HepG2 (cell line): ENCODE results near the gene SPON1. TPM values are rescaled to one million over a fixed set of nuclear protein-coding genes. Genes with fewer than 3 reads are reported as not detected.
"Not testable (repeated sequence)": the region's sequence is repeated elsewhere in the genome, so short reads cannot be mapped to it uniquely, and the experiment has no call there.

Experiments
- ATAC-seq: fragments of 200-7000 bp; cut with Tn5 transposase; 3 replicates; pipeline ENCODE4 v1.9.1; 2020; ENCODE audit warnings: mild to moderate bottlenecking, moderate library complexity
- BruUV-seq: library from RNA; stranded (reverse); fragments of 400-500 nt; replicated peaks from 2 replicates; lab custom pipeline; 2021; lab: Mats Ljungman, UMichigan
- CTCF ChIA-PET: fragments of 300-600 bp; formaldehyde crosslinking; extraction: SDS; loops from one replicate; lab custom pipeline; 2021; ENCODE audit warnings: low total read pairs, inconsistent platforms, low intra/inter-chr PET ratio; lab: Yijun Ruan, JAX
- POLR2A ChIA-PET: fragments of 350-600 bp; sonication (Branson Sonifier 250); formaldehyde crosslinking; loops from one replicate; lab custom pipeline; 2020; ENCODE audit warnings: antibody characterized with exemption, inconsistent platforms; lab: Yijun Ruan, JAX
- DNase-seq: peaks from one replicate; pipeline ENCODE4 v3.0.0-alpha.2; 2015; ENCODE audit warnings: low spot score
- FAIRE-seq: peaks from 3 replicates; lab custom pipeline; 2011; peaks lifted over from hg19 to GRCh38; lab: Jason Lieb, UNC
- H2AFZ ChIP-seq: one replicate; pipeline ENCODE4 v1.6.1; 2011; ENCODE audit warnings: low read length, inconsistent platforms
- H3K27ac ChIP-seq: fragments of 300-600 bp; 3 replicates; pipeline ENCODE4 v1.8.0; 2011; ENCODE audit warnings: mixed run types, mild to moderate bottlenecking, mixed read lengths, low read length, inconsistent platforms; ENCODE audit not compliant: insufficient read depth; ENCODE audit errors: extremely low read length
- H3K27me3 ChIP-seq, 2 experiments: fragments of 200-600 bp in 1 of 2; 2 replicates in 1 of 2; 3 replicates in 1 of 2; pipeline versions ENCODE4 v1.6.0 to v1.8.0; 2011; ENCODE audit warnings: low read length in 2 of 2, mild to moderate bottlenecking in 2 of 2, moderate library complexity in 2 of 2, inconsistent platforms in 1 of 2; ENCODE audit not compliant: insufficient read depth in 2 of 2, control insufficient read depth in 1 of 2
- H3K36me3 ChIP-seq, 2 experiments: fragments of 200-600 bp in 1 of 2; replicated peaks in 1 of 2; 2 replicates in 1 of 2; 3 replicates in 1 of 2; pipeline versions ENCODE4 v1.5.1 to v1.8.0; 2011; ENCODE audit warnings: low read length in 2 of 2, inconsistent platforms in 1 of 2; ENCODE audit not compliant: insufficient read depth in 2 of 2, control insufficient read depth in 1 of 2
- H3K4me1 ChIP-seq: 2 replicates; pipeline ENCODE4 v1.5.1; 2012; ENCODE audit warnings: low read length, inconsistent platforms; ENCODE audit not compliant: insufficient read depth
- H3K4me2 ChIP-seq: 2 replicates; pipeline ENCODE4 v1.6.0; 2011; ENCODE audit warnings: low read depth, low read length, inconsistent platforms
- H3K4me3 ChIP-seq, 3 experiments: fragments of 200-600 bp in 1 of 3; sonication (generic), shearing (Covaris generic) in 1 of 3; replicated peaks in 1 of 3; 2 replicates each; pipeline ENCODE4 v1.5.1; 2011 to 2016; ENCODE audit warnings: low read length in 3 of 3, inconsistent platforms in 2 of 3, low read depth in 2 of 3, mild to moderate bottlenecking in 2 of 3, control low read depth in 1 of 3, mixed read lengths in 1 of 3; ENCODE audit not compliant: insufficient read depth in 1 of 3
- H3K79me2 ChIP-seq: one replicate; pipeline ENCODE4 v1.6.1; 2011; ENCODE audit warnings: low read length, inconsistent platforms; ENCODE audit not compliant: insufficient read depth
- H3K9ac ChIP-seq: 2 replicates; pipeline ENCODE4 v1.6.0; 2011; ENCODE audit warnings: mild to moderate bottlenecking, low read depth, low read length, inconsistent platforms; ENCODE audit not compliant: insufficient read depth
- H3K9me3 ChIP-seq: 2 replicates; pipeline ENCODE4 v1.5.1; 2012; ENCODE audit warnings: mild to moderate bottlenecking, low read length
- H4K20me1 ChIP-seq: 2 replicates; pipeline ENCODE4 v1.6.0; 2011; ENCODE audit warnings: inconsistent platforms, mild to moderate bottlenecking, low read length, moderate library complexity; ENCODE audit not compliant: insufficient read depth
- EEA1 ChIP-seq: sonication (generic); formaldehyde crosslinking; IDR thresholded peaks from 2 replicates; pipeline ENCODE4 v1.5.1; 2020; ENCODE audit warnings: mild to moderate bottlenecking, missing genetic modification reagents, borderline replicate concordance
- GTF2F1 ChIP-seq: fragments of 150-350 bp; IDR thresholded peaks from 2 replicates; pipeline ENCODE4 v1.6.1; 2014; ENCODE audit warnings: low read length
- LCORL ChIP-seq, 2 experiments: fragments of 450-650 bp in 1 of 2; sonication (generic) in 1 of 2; formaldehyde crosslinking in 1 of 2; IDR thresholded peaks; 2 replicates each; pipeline versions ENCODE4 v1.5.0 to v1.6.1; 2017 to 2020; ENCODE audit warnings: antibody characterized with exemption in 1 of 2, missing genetic modification reagents in 1 of 2
- MEF2D ChIP-seq: sonication (generic); formaldehyde crosslinking; IDR thresholded peaks from 2 replicates; pipeline ENCODE4 v1.5.1; 2020; ENCODE audit warnings: mild to moderate bottlenecking, missing genetic modification reagents
- NFYB ChIP-seq: sonication (generic); formaldehyde crosslinking; IDR thresholded peaks from 2 replicates; pipeline ENCODE4 v1.4.0; 2020; ENCODE audit warnings: missing genetic modification reagents
- PHF21A ChIP-seq: sonication (generic); formaldehyde crosslinking; IDR thresholded peaks from 2 replicates; pipeline ENCODE4 v1.5.0; 2020; ENCODE audit warnings: mild to moderate bottlenecking, missing genetic modification reagents
- RFX5 ChIP-seq: IDR thresholded peaks from 2 replicates; pipeline ENCODE4 v1.6.1; 2011; ENCODE audit warnings: low read depth, low read length, improper control_type of control experiment
- SRF ChIP-seq: IDR thresholded peaks from 2 replicates; pipeline ENCODE4 v1.6.1; 2011; ENCODE audit warnings: mild to moderate bottlenecking, low read depth, low read length, moderate library complexity
- ZNF121 ChIP-seq: sonication (generic); formaldehyde crosslinking; IDR thresholded peaks from 2 replicates; pipeline ENCODE4 v1.5.0; 2020; ENCODE audit warnings: mild to moderate bottlenecking, missing genetic modification reagents
- ZNF282 ChIP-seq: fragments of 450-650 bp; IDR thresholded peaks from 2 replicates; pipeline ENCODE4 v1.6.1; 2018; ENCODE audit not compliant: partially characterized antibody
- ZNF383 ChIP-seq: sonication (generic); formaldehyde crosslinking; IDR thresholded peaks from 2 replicates; pipeline ENCODE4 v1.4.0; 2020; ENCODE audit warnings: missing genetic modification reagents, mild to moderate bottlenecking, borderline replicate concordance
- ZNF446 ChIP-seq: sonication (generic); formaldehyde crosslinking; IDR thresholded peaks from 2 replicates; pipeline ENCODE4 v1.5.0; 2020; ENCODE audit warnings: mild to moderate bottlenecking, missing genetic modification reagents
- ZNF570 ChIP-seq: sonication (generic); formaldehyde crosslinking; IDR thresholded peaks from 2 replicates; pipeline ENCODE4 v1.4.0; 2020; ENCODE audit warnings: mild to moderate bottlenecking, missing genetic modification reagents, borderline replicate concordance
- ZSCAN12 ChIP-seq: sonication (generic); formaldehyde crosslinking; IDR thresholded peaks from 2 replicates; pipeline ENCODE4 v1.9.0; 2021; ENCODE audit warnings: mild to moderate bottlenecking, missing genetic modification reagents
- WGBS: methylation state at CpG from one replicate; pipeline ENCODE4 v1.1.6; 2017; ENCODE audit warnings: low lambda C conversion rate; 5-methylcytosine and 5-hydroxymethylcytosine counted together
- in situ Hi-C: cut with HindIII; loops from 2 replicates; pipeline ENCODE4 v1.10.0; 2017; ENCODE audit warnings: low pct_unique_long_range_greater_than_20kb; ENCODE audit not compliant: extremely low pct_ligation_motif_present
- intact Hi-C: fragments of 100-400 bp; cut with micrococcal nuclease; formaldehyde crosslinking; loops from one replicate; pipeline ENCODE4 v1.10.0; 2022; ENCODE audit not compliant: unreplicated experiment
- polyA plus RNA-seq, 8 experiments: library from polyadenylated mRNA; depleted of rRNA in 3 of 8; stranded (reverse) in 7 of 8; unstranded in 1 of 8; fragments of >200 nt; fragmentation: Illumina TruSeq in 4 of 8; extraction: Trizol in 4 of 8; gene quantifications; 2 replicates each; pipeline versions ENCODE4 v1.2.1 to v1.2.3, GENCODE V29; 2011 to 2016; ENCODE audit warnings: low read depth in 4 of 8, missing spikeins in 1 of 8, mixed read lengths in 1 of 8; ENCODE audit not compliant: insufficient read depth in 1 of 8
- total RNA-seq, 5 experiments: library from RNA; depleted of rRNA; stranded (reverse); fragments of >200 nt; fragmentation: Illumina TruSeq; extraction: Trizol; gene quantifications; 2 replicates each; pipeline ENCODE4 v1.2.3, GENCODE V29; 2016; ENCODE audit warnings: low read depth in 1 of 5
- TF ChIP-seq, protein P1 (sequence below): sonication (generic); formaldehyde crosslinking; IDR thresholded peaks from 2 replicates; pipeline ENCODE4 v1.8.1; 2023; ENCODE audit warnings: missing genetic modification reagents, inconsistent platforms, borderline replicate concordance

SPON1 gene
- total and polyA plus RNA-seq, 2 of the 13 experiments (the other 11 are each of a cell fraction or from before 2014, with no cell fraction given): not detected

DNA sequence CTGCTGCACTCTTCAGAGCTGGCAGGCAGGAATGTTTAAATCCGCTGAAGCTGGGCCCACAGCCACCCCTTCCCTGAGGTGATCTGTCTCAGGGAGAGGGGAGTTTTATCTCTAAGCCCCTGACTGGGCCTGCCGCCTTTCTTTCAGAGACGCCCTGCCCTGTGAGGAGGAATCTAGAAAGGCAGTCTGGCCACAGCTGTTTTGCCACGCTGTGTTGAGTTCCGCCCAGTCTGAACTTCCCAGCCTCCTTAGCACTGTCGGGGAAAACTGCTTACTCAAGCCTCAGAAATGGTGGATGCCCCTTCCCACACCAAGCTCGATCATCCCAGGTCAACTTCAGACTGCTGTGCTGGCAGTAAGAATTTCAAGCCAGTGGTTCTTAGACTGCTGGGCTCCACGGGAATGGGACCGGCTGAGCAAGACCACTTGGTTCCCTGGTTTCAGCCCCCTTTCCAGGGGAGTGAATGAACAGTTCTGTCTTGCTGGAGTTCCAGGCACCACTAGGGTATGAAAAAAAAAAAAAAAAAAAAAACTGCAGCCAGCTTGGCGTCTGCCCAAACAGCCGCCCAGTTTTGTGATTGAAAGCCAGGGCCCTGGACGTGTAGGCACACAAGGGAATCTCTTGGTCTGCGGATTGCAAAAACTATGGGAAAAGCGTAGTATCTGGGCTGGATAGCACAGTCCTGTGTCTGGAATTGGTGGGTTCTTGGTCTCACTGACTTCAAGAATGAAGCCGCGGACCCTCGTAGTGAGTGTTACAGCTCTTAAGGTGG lies 127.4 kb downstream of the SPON1 start:
- CTCF ChIA-PET: no interaction called here

DNA sequence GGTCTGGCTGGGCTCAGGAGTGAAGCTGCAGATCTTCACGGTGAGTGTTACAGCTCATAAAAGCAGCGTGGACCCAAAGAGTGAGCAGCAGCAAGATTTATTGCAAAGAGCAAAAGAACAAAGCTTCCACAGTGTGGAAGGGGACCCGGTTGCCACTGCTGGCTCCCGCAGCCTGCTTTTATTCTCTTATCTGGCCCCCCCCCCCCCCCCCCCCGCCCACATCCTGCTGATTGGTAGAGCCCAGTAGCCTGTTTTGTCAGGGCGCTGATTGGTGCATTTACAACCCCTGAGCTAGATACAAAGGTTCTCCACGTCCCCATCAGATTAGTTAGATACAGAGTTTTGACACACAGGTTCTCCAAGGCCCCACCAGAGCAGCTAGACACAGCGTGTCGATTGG lies 128.1 kb downstream of the SPON1 start:
- H3K4me1 ChIP-seq, H3K36me3 ChIP-seq, intact Hi-C loops, H3K9me3 ChIP-seq, H3K79me2 ChIP-seq, FAIRE-seq, POLR2A ChIA-PET, H2AFZ ChIP-seq, CTCF ChIA-PET, H3K27ac ChIP-seq, H3K4me3 ChIP-seq, H3K9ac ChIP-seq, H4K20me1 ChIP-seq, BruUV-seq, ATAC-seq, H3K4me2 ChIP-seq, in situ Hi-C loops, DNase-seq: not testable (repeated sequence)
- peaks cover 2 to 12% of the 10 kb centered on the region in 2 experiments; a peak in 3 of 5 replicates for H3K27me3 ChIP-seq
- WGBS: 0% methylated on average over 2 of the region's 9 CpGs

More for the DNA sequence above, 127.4 kb downstream of the SPON1 start:
- intact Hi-C loops: no loop called here
- 1% methylated on average over 7 of the region's 17 CpGs for WGBS
- H3K4me3 ChIP-seq: no peak overlapping the region
- POLR2A ChIA-PET: no interaction called here
- H3K79me2 ChIP-seq: no peaks in the 10 kb centered on the region
- H3K4me2 ChIP-seq: no peak overlapping the region
- no peak for TF ChIP-seq GTF2F1
- no peak for TF ChIP-seq PHF21A (CRISPR knock-in tag)
- TF ChIP-seq ZNF282: no peak
- TF ChIP-seq EEA1: no peak
- TF ChIP-seq LCORL (IDR thresholded peaks at IDR 0.05): no peak
- TF ChIP-seq LCORL (CRISPR knock-in tag; IDR thresholded peaks at IDR 0.05): no peak
- TF ChIP-seq ZNF383 (CRISPR knock-in tag): no peak
- TF ChIP-seq RFX5: no peak
- no peak for TF ChIP-seq ZNF446 (CRISPR knock-in tag)
- TF ChIP-seq ZNF121: no peak
- TF ChIP-seq ZSCAN12 (CRISPR knock-in tag): no peak
- no peak for TF ChIP-seq NFYB
- no peak for TF ChIP-seq SRF
- TF ChIP-seq, protein P1, sequence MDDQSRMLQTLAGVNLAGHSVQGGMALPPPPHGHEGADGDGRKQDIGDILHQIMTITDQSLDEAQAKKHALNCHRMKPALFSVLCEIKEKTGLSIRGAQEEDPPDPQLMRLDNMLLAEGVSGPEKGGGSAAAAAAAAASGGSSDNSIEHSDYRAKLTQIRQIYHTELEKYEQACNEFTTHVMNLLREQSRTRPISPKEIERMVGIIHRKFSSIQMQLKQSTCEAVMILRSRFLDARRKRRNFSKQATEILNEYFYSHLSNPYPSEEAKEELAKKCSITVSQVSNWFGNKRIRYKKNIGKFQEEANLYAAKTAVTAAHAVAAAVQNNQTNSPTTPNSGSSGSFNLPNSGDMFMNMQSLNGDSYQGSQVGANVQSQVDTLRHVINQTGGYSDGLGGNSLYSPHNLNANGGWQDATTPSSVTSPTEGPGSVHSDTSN: no peak
- TF ChIP-seq MEF2D (CRISPR knock-in tag): no peak
- no peak for TF ChIP-seq ZNF570
- in situ Hi-C loops: no loop called here
- no peaks in the 10 kb centered on the region for H3K36me3 ChIP-seq
- no peaks in the 10 kb centered on the region for H3K4me1 ChIP-seq
- no TSS peak for BruUV-seq
- no peak for DNase-seq
- no peaks in the 10 kb centered on the region for H4K20me1 ChIP-seq
- H3K9me3 ChIP-seq: no peaks in the 10 kb centered on the region
- H3K27me3 ChIP-seq: peaks cover 2 to 12% of the 10 kb centered on the region in 2 experiments; a peak in 3 of 5 replicates
- H3K27ac ChIP-seq: no peak overlapping the region
- no peak overlapping the region for H2AFZ ChIP-seq
- no peak overlapping the region for H3K9ac ChIP-seq
- FAIRE-seq: no peak
- ATAC-seq: no peak
